PFSK-1 (cell line): Measurements from ENCODE around the gene RYR2.

Experiments used
- POLR2AphosphoS5 ChIP-seq: IDR thresholded peaks from 2 replicates; pipeline ENCODE4 v1.6.1; 2012; ENCODE audit warnings: low read depth, mild to moderate bottlenecking, control low read depth, low read length, moderate library complexity
- REST ChIP-seq, 2 experiments: IDR thresholded peaks; 2 replicates each; pipeline versions ENCODE4 v1.6.1 to v1.8.0; 2011 to 2012; ENCODE audit warnings: low read depth in 2 of 2, low read length in 2 of 2, control low read depth in 1 of 2, inconsistent platforms in 1 of 2, mild to moderate bottlenecking in 1 of 2, moderate library complexity in 1 of 2; ENCODE audit not compliant: insufficient read depth in 1 of 2

- no peak for TF ChIP-seq REST (IDR thresholded peaks at IDR 0.05; ENCODE audit: insufficient read depth in 1 of 2, low read depth in 2 of 2, low read length in 2 of 2)
- TF ChIP-seq POLR2AphosphoS5 = no peak
These were observed 820.0 kb downstream of the RYR2 start for GRCh38 chr1:237861944-237862343.
